ENCODE results near the gene TRAPPC3L. TPM values are rescaled to one million over a fixed set of nuclear protein-coding genes. Genes with fewer than 3 reads are reported as not detected.

TRAPPC3L gene
- not detected for total RNA-seq

DNA sequence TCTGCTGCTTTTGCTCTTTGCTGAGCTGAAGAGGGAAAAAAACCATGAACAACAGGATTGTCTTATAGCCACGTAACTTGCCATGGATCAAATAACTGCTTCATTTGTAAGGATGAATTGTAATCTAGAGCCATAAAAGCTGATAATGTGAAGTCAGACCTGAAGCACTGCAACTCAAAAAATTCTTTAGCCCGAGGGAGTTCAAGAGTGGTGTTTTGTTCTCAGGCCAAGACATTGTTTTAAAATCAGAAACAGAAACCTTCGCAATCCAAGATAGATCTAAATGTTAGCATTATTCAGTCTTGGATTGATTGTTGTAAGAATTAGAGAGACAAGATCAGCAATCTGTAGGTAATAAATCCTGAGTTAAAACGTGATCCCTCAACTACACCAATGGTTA, at the start of gene TRAPPC3L:
Gene TRAPPC3L (minus strand): TSS at position 34 of the 400 bp plus-strand sequence. CDS start 170 bp downstream, outside the sequence.
- no peak within 1 kb of the TSS for H3K4me3 ChIP-seq
- no peaks in the 10 kb centered on the region for H3K9me3 ChIP-seq
- no peaks in the 10 kb centered on the region for H3K4me1 ChIP-seq
- H3K27ac ChIP-seq: no peak within 1 kb of the TSS
- 28% methylated on average over 4 of the region's 4 CpGs for WGBS
- DNase-seq (ENCODE audit: low spot score in 2 of 2): no peak
- H3K27me3 ChIP-seq: no peaks in the 10 kb centered on the region
- TF ChIP-seq EP300 (IDR thresholded peaks at IDR 0.05) (no peak), POLR2AphosphoS5 (IDR thresholded peaks at IDR 0.05) (no peak), POLR2A (IDR thresholded peaks at IDR 0.05) (no peak)
- TF ChIP-seq, protein P1, sequence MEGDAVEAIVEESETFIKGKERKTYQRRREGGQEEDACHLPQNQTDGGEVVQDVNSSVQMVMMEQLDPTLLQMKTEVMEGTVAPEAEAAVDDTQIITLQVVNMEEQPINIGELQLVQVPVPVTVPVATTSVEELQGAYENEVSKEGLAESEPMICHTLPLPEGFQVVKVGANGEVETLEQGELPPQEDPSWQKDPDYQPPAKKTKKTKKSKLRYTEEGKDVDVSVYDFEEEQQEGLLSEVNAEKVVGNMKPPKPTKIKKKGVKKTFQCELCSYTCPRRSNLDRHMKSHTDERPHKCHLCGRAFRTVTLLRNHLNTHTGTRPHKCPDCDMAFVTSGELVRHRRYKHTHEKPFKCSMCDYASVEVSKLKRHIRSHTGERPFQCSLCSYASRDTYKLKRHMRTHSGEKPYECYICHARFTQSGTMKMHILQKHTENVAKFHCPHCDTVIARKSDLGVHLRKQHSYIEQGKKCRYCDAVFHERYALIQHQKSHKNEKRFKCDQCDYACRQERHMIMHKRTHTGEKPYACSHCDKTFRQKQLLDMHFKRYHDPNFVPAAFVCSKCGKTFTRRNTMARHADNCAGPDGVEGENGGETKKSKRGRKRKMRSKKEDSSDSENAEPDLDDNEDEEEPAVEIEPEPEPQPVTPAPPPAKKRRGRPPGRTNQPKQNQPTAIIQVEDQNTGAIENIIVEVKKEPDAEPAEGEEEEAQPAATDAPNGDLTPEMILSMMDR (IDR thresholded peaks at IDR 0.05): no peak
- no peaks in the 10 kb centered on the region for H3K36me3 ChIP-seq

DNA sequence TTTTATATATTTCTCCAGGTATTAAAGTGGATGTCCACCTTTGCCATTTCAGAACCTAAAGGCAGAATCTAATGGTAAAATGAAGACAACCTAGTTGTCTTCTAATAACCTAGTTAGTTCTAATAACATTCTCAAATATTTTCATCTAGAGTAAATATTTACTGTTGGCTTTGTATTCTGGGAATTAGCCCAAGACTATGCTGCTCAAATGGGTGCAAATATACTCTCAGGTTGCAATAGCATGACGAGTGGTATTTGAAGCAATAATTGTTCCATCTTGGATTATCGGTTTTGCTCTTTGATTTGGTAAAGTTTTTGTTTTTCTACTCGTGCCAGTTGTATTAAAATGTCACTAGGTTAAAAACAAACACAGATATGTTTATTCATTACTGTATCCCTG, 49.8 kb upstream of the TRAPPC3L start:
- no peaks in the 10 kb centered on the region for H3K4me1 ChIP-seq
- H3K36me3 ChIP-seq: peaks cover 56% of the 10 kb centered on the region
- no peak overlapping the region for H3K27ac ChIP-seq
- no peak overlapping the region for H3K4me3 ChIP-seq
- no peaks in the 10 kb centered on the region for H3K9me3 ChIP-seq
- DNase-seq (ENCODE audit: low spot score in 2 of 2): no peak
- TF ChIP-seq POLR2A (IDR thresholded peaks at IDR 0.05): no peak
- no peak for TF ChIP-seq POLR2AphosphoS5 (IDR thresholded peaks at IDR 0.05)
- TF ChIP-seq, protein P1 (IDR thresholded peaks at IDR 0.05): no peak
- no peak for TF ChIP-seq EP300 (IDR thresholded peaks at IDR 0.05)
- WGBS: 89% methylated on average over 3 of the region's 3 CpGs
- H3K27me3 ChIP-seq: no peaks in the 10 kb centered on the region

DNA sequence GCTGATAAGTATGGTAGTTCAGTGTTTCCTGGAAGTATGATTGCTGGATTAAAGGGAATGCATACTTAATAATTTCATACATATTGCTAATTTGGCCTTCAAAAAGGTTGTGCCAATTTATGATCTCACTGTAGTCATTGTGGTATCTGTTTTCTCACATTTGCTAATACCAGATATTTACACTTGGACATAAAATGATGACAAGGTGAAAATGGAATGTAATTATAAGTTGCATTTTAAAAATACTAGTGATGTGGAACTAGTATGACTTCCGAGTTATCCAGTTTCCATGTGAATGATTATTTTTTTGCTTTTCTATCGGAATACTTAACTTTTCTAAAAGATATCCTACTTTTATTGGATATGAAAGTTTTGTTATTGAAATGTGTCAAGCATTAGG, 41.3 kb upstream of the TRAPPC3L start:
- TF ChIP-seq POLR2A (IDR thresholded peaks at IDR 0.05): no peak
- TF ChIP-seq, protein P1 (IDR thresholded peaks at IDR 0.05): no peak
- TF ChIP-seq POLR2AphosphoS5 (IDR thresholded peaks at IDR 0.05): no peak
- TF ChIP-seq EP300 (IDR thresholded peaks at IDR 0.05): no peak
- Histone ChIP-seq H3K4me1 (no peaks in the 10 kb centered on the region), H3K27me3 (no peaks in the 10 kb centered on the region), H3K36me3 (peaks cover 60% of the 10 kb centered on the region), H3K4me3 (no peak overlapping the region), H3K27ac (no peak overlapping the region), H3K9me3 (no peaks in the 10 kb centered on the region)
- WGBS: 97% methylated on average over 2 of the region's 2 CpGs
- DNase-seq (ENCODE audit: low spot score in 2 of 2): no peak

DNA sequence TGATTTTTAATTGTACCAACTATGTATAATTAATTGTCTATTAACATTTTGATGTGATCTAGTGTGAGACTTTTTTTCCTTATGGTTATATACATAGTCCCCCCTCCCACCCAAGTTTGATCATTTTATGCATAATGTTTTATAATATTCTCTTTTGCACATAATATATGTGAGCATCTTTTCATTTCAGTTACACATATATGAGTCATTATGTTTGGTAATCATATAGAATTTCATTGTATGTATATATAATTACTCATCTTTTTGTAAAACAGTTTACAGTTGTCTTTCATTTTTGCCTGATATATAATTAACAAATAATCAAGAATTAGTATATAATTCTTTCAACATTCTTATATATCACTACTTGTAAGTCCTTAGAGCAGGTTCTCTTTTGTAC, 40.8 kb upstream of the TRAPPC3L start:
- TF ChIP-seq, protein P1 (IDR thresholded peaks at IDR 0.05): no peak
- TF ChIP-seq POLR2AphosphoS5 (IDR thresholded peaks at IDR 0.05): no peak
- TF ChIP-seq POLR2A (IDR thresholded peaks at IDR 0.05): no peak
- no peak for TF ChIP-seq EP300 (IDR thresholded peaks at IDR 0.05)
- no peaks in the 10 kb centered on the region for H3K4me1 ChIP-seq
- peaks cover 55% of the 10 kb centered on the region for H3K36me3 ChIP-seq
- H3K27ac ChIP-seq: no peak overlapping the region
- no peaks in the 10 kb centered on the region for H3K27me3 ChIP-seq
- H3K4me3 ChIP-seq: no peak overlapping the region
- no peak for DNase-seq (ENCODE audit: low spot score in 2 of 2)
- no peaks in the 10 kb centered on the region for H3K9me3 ChIP-seq

DNA sequence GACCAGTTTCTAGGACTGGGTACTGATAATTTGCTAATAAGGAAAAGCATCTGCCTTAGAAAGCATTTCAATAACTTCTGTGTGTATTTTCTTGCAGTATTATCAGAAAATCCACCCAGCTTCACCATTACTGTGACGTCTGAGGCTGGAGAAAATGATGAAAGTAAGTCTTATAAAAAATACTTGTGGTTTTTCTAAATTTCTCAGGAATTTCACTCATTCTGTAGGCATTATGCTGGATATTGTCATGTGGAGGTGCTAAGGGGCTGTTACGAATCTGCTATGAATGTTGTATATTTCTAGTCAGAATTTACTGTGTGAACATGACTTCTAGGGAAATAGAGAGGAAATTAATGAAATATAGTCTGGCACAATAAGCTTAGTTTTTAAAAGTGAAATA, 34.7 kb upstream of the TRAPPC3L start:
- Histone ChIP-seq H3K36me3 (peaks cover 25% of the 10 kb centered on the region), H3K27me3 (no peaks in the 10 kb centered on the region), H3K4me1 (no peaks in the 10 kb centered on the region), H3K27ac (no peak overlapping the region), H3K4me3 (no peak overlapping the region), H3K9me3 (no peaks in the 10 kb centered on the region)
- TF ChIP-seq POLR2AphosphoS5 (IDR thresholded peaks at IDR 0.05): no peak
- TF ChIP-seq EP300 (IDR thresholded peaks at IDR 0.05): no peak
- TF ChIP-seq, protein P1 (IDR thresholded peaks at IDR 0.05): no peak
- no peak for TF ChIP-seq POLR2A (IDR thresholded peaks at IDR 0.05)
- no peak for DNase-seq (ENCODE audit: low spot score in 2 of 2)
- whole genome bisulfite sequencing: 84% methylated on average over 2 of the region's 2 CpGs
